Body of pancreas (tissue), 4 donors: ENCODE data around the gene ARSB.

Experiments used
- POLR2A ChIP-seq, 3 donors: fragments of 450-650 bp; IDR thresholded peaks; one replicate each; pipeline ENCODE4 v1.6.1; 2016; ENCODE audit warnings: antibody characterized with exemption in 3 of 3, mild to moderate bottlenecking in 2 of 3
- TF ChIP-seq, protein P1 (sequence below), 7 experiments: fragments of 450-650 bp in 4 of 7; fragments of 200-600 bp in 3 of 7; sonication (generic) in 3 of 7; IDR thresholded peaks; one replicate each; pipeline ENCODE4 v1.5.1; 2016 to 2019; ENCODE audit warnings: antibody characterized with exemption in 7 of 7

DNA sequence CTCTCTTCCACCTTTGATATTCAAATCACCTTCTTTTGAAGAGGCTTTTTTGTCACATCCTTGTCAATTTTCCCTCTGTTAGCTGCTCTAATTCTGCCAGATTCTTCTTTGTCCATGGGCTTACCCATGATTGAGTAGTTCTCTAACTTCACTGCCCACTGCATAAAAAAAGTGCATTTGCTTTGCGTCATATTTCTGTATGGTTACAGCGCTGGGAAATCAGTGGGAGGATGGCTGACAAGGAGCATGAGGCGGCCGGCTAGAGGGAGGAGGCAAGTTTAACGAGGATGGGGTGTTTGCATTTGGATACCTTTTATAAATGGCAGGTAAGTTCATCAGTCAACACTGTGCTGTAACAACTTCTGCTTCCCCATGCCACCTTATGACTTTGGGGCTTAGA lies 220.0 kb downstream of the ARSB start:
- TF ChIP-seq, protein P1, sequence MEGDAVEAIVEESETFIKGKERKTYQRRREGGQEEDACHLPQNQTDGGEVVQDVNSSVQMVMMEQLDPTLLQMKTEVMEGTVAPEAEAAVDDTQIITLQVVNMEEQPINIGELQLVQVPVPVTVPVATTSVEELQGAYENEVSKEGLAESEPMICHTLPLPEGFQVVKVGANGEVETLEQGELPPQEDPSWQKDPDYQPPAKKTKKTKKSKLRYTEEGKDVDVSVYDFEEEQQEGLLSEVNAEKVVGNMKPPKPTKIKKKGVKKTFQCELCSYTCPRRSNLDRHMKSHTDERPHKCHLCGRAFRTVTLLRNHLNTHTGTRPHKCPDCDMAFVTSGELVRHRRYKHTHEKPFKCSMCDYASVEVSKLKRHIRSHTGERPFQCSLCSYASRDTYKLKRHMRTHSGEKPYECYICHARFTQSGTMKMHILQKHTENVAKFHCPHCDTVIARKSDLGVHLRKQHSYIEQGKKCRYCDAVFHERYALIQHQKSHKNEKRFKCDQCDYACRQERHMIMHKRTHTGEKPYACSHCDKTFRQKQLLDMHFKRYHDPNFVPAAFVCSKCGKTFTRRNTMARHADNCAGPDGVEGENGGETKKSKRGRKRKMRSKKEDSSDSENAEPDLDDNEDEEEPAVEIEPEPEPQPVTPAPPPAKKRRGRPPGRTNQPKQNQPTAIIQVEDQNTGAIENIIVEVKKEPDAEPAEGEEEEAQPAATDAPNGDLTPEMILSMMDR (IDR thresholded peaks at IDR 0.05) = no peak
- TF ChIP-seq POLR2A (IDR thresholded peaks at IDR 0.05) = no peak
